Caco-2 (cell line): Measurements from ENCODE around the gene MYO6. TPM values are rescaled to one million over a fixed set of nuclear protein-coding genes. Genes with fewer than 3 reads are reported as not detected.
A peak's percentile ranks its signal among the peaks of the same experiment; 100 is the strongest.

ENCODE experiments used
- BruUV-seq: library from RNA; stranded (reverse); fragments of 400-500 nt; replicated peaks from 2 replicates; lab custom pipeline; 2021; lab: Mats Ljungman, UMichigan
- CTCF ChIA-PET: fragments of 300-600 bp; sonication (Branson Sonifier 250); formaldehyde crosslinking; loops from one replicate; lab custom pipeline; 2022; ENCODE audit warnings: antibody characterized with exemption; lab: Charles Lee
- POLR2A ChIA-PET: fragments of 300-600 bp; sonication (Branson Sonifier 250); formaldehyde crosslinking; loops from one replicate; lab custom pipeline; 2022; ENCODE audit warnings: antibody characterized with exemption; lab: Charles Lee
- DNase-seq, 2 experiments: peaks; one replicate each; pipeline versions ENCODE4 v3.0.0 to v3.0.0-alpha.2; 2020 to 2022
- H3K27me3 ChIP-seq: replicated peaks from 2 replicates; pipeline ENCODE4 v1.6.0; 2011; ENCODE audit warnings: low read length; ENCODE audit not compliant: control insufficient read depth, insufficient read depth
- H3K36me3 ChIP-seq: 2 replicates; pipeline ENCODE4 v1.5.1; 2011; ENCODE audit warnings: low read length; ENCODE audit not compliant: control insufficient read depth, insufficient read depth
- H3K4me1 ChIP-seq: fragments of 250-450 bp; sonication (Bioruptor Pico); 2 replicates; pipeline ENCODE4 v1.5.1; 2020; ENCODE audit warnings: mild to moderate bottlenecking
- H3K4me3 ChIP-seq: 2 replicates; pipeline ENCODE4 v1.5.1; 2011; ENCODE audit warnings: low read depth, mild to moderate bottlenecking, control low read depth, low read length
- H3K9me3 ChIP-seq: fragments of 250-450 bp; sonication (Bioruptor Pico); 2 replicates; pipeline ENCODE4 v1.5.1; 2020; ENCODE audit warnings: mild to moderate bottlenecking, moderate library complexity
- H3K27ac Mint-ChIP-seq: one replicate; pipeline ENCODE4 v1.8.0; 2022; ENCODE audit warnings: mixed read lengths; ENCODE audit not compliant: unreplicated experiment
- H3K27me3 Mint-ChIP-seq: one replicate; pipeline ENCODE4 v1.8.0; 2022; ENCODE audit warnings: mixed read lengths; ENCODE audit not compliant: insufficient read depth, unreplicated experiment
- H3K36me3 Mint-ChIP-seq: one replicate; pipeline ENCODE4 v1.8.0; 2022; ENCODE audit warnings: mild to moderate bottlenecking, mixed read lengths; ENCODE audit not compliant: insufficient read depth, unreplicated experiment
- H3K4me1 Mint-ChIP-seq: one replicate; pipeline ENCODE4 v1.8.0; 2022; ENCODE audit warnings: low read depth, mixed read lengths; ENCODE audit not compliant: unreplicated experiment
- H3K4me3 Mint-ChIP-seq: one replicate; pipeline ENCODE4 v1.8.0; 2022; ENCODE audit warnings: mild to moderate bottlenecking, moderate library complexity, mixed read lengths; ENCODE audit not compliant: unreplicated experiment
- H3K9me3 Mint-ChIP-seq: one replicate; pipeline ENCODE4 v1.8.0; 2022; ENCODE audit warnings: mixed read lengths; ENCODE audit not compliant: unreplicated experiment
- intact Hi-C: fragments of 100-400 bp; cut with micrococcal nuclease; formaldehyde crosslinking; loops from one replicate; pipeline ENCODE4 v1.10.0; 2022; ENCODE audit not compliant: unreplicated experiment
- total RNA-seq: library from RNA; stranded (reverse); gene quantifications from 2 replicates; pipeline ENCODE4 v1.2.3, GENCODE V29; 2022
- TF ChIP-seq, protein P1 (sequence below), 2 experiments: fragments of 200-600 bp in 1 of 2; IDR thresholded peaks; 1 replicate in 1 of 2; 2 replicates in 1 of 2; pipeline versions ENCODE4 v1.5.1 to v1.8.0; 2011 to 2022; ENCODE audit warnings: antibody characterized with exemption in 1 of 2, control low read depth in 1 of 2, inconsistent platforms in 1 of 2, low read depth in 1 of 2, low read length in 1 of 2, mild to moderate bottlenecking in 1 of 2, moderate library complexity in 1 of 2; ENCODE audit not compliant: insufficient read depth in 1 of 2, severe bottlenecking in 1 of 2, unreplicated experiment in 1 of 2

The MYO6 gene
- total RNA-seq, 1 experiment from 2014 or later, result 43.0 TPM

DNA sequence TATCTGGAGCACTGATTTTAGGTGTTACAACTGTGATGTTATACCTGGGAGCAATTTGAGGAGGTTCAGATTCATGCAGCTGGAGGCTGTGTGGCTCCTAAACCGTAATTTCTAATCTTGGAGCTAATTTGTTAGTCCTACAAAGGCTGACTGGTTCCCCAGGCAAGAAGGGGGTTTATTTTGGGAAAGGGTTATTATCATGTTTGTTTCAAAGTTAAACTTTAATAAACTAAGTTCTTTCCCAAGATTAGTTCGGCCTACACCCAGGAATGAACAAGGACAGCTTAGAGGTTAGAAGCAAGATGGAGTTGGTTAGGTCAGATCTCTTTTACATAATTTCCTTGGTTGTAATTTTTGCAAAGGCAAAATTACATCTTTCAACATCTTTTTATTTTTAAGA lies 135.8 kb downstream of the MYO6 start:
- CTCF ChIA-PET, result no interaction called here
- H3K27ac Mint-ChIP-seq, result no peak overlapping the region
- no TSS peak for BruUV-seq
- no peaks in the 10 kb centered on the region for H3K27me3 ChIP-seq
- H3K4me1 ChIP-seq, result peaks cover 5% of the 10 kb centered on the region; the same call in 1 of the 2 replicates
- H3K4me3 Mint-ChIP-seq, result no peak overlapping the region
- DNase-seq, result no peak
- no peaks in the 10 kb centered on the region for H3K27me3 Mint-ChIP-seq
- H3K9me3 ChIP-seq, result no peaks in the 10 kb centered on the region
- TF ChIP-seq, protein P1, sequence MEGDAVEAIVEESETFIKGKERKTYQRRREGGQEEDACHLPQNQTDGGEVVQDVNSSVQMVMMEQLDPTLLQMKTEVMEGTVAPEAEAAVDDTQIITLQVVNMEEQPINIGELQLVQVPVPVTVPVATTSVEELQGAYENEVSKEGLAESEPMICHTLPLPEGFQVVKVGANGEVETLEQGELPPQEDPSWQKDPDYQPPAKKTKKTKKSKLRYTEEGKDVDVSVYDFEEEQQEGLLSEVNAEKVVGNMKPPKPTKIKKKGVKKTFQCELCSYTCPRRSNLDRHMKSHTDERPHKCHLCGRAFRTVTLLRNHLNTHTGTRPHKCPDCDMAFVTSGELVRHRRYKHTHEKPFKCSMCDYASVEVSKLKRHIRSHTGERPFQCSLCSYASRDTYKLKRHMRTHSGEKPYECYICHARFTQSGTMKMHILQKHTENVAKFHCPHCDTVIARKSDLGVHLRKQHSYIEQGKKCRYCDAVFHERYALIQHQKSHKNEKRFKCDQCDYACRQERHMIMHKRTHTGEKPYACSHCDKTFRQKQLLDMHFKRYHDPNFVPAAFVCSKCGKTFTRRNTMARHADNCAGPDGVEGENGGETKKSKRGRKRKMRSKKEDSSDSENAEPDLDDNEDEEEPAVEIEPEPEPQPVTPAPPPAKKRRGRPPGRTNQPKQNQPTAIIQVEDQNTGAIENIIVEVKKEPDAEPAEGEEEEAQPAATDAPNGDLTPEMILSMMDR (IDR thresholded peaks at IDR 0.05; ENCODE audit: insufficient read depth in 1 of 2, low read depth in 1 of 2, low read length in 1 of 2, severe bottlenecking in 1 of 2, unreplicated experiment in 1 of 2), result no peak
- no peaks in the 10 kb centered on the region for H3K9me3 Mint-ChIP-seq
- peaks cover 13% of the 10 kb centered on the region for H3K36me3 Mint-ChIP-seq
- intact Hi-C loops, result no loop called here
- POLR2A ChIA-PET, result no interaction called here
- peaks cover 7% of the 10 kb centered on the region for H3K4me1 Mint-ChIP-seq
- no peak overlapping the region for H3K4me3 ChIP-seq
- no peaks in the 10 kb centered on the region for H3K36me3 ChIP-seq

DNA sequence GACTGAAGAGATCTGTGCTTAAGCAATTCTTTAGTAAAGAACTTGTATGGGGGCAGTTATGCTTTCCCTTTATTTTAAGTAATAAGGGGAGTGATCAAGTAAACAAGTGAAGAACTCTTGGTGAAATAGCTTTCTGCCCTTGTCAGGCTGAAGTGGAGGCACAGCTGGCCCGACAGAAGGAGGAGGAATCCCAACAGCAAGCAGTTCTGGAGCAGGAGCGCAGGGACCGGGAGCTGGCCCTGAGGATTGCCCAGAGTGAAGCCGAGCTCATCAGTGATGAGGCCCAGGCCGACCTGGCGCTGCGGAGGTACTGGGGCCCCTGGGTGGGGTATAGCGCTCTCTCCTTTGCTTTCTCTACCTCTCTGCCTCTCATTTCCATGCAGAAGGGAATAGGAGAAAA lies 143.3 kb downstream of the MYO6 start:
- CTCF ChIA-PET, result interaction anchor here (0.7 to 1.5 kb wide), 4 partner anchors 21 to 42 kb away, joined by 3 to 13 read pairs (median 4); no protein-coding TSS in a partner anchor
- no TSS peak for BruUV-seq
- no peak overlapping the region for H3K4me3 ChIP-seq
- H3K9me3 ChIP-seq, result no peaks in the 10 kb centered on the region
- peaks cover 7% of the 10 kb centered on the region for H3K36me3 Mint-ChIP-seq
- no peaks in the 10 kb centered on the region for H3K9me3 Mint-ChIP-seq
- no peaks in the 10 kb centered on the region for H3K36me3 ChIP-seq
- no peak overlapping the region for H3K4me3 Mint-ChIP-seq
- H3K27me3 ChIP-seq, result no peaks in the 10 kb centered on the region
- no peak for DNase-seq
- TF ChIP-seq, protein P1 (IDR thresholded peaks at IDR 0.05; ENCODE audit: insufficient read depth in 1 of 2, low read depth in 1 of 2, low read length in 1 of 2, severe bottlenecking in 1 of 2, unreplicated experiment in 1 of 2), result no peak
- intact Hi-C loops, result loop anchor here (2.0 kb wide), 1 partner anchor 458 kb away; no protein-coding TSS in a partner anchor
- H3K27ac Mint-ChIP-seq, result no peak overlapping the region
- no peaks in the 10 kb centered on the region for H3K27me3 Mint-ChIP-seq
- POLR2A ChIA-PET, result no interaction called here
- H3K4me1 Mint-ChIP-seq, result no peaks in the 10 kb centered on the region
- H3K4me1 ChIP-seq, result no peaks in the 10 kb centered on the region

DNA sequence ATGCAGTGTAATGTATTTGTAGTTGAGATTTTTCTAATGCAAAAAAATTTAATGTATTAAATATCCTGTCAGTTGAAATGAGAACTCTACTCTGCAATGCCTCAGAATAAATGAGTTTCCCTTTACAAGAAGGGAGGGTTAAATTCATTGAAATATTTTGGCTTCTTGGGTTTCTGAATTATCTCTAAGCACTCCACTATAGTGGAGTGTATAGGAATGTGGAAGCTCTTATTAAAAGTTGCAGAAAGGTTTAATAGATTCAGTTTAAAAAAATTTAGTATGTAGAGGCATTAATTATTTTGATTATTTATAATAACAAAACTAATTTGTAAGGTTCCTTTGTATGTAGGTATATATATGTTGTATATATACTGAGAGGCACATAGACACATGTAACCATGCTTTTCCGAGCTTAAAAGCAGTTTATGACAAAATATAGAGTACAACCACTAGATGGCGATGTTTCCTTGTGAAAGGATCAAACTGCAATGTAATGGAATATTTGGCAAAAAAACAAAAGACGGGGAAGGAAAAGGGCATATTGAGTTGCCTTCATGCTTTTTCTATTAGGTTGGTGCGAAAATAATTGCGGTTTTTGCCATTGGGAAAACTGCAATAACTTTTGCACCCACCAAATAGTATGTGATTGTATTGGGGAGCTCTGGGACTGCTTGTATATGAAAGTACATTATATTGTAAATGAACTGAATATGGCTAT lies 144.2 kb downstream of the MYO6 start:
- no TSS peak for BruUV-seq
- H3K27me3 Mint-ChIP-seq, result no peaks in the 10 kb centered on the region
- no peak overlapping the region for H3K27ac Mint-ChIP-seq
- Histone ChIP-seq H3K9me3 (no peaks in the 10 kb centered on the region), H3K36me3 (no peaks in the 10 kb centered on the region), H3K4me1 (no peaks in the 10 kb centered on the region), H3K27me3 (no peaks in the 10 kb centered on the region), H3K4me3 (no peak overlapping the region)
- TF ChIP-seq, protein P1 (IDR thresholded peaks at IDR 0.05; ENCODE audit: insufficient read depth in 1 of 2, low read depth in 1 of 2, low read length in 1 of 2, severe bottlenecking in 1 of 2, unreplicated experiment in 1 of 2), result peak; percentile 52 to 53
- H3K4me1 Mint-ChIP-seq, result no peaks in the 10 kb centered on the region
- ChIA-PET CTCF (interaction anchor here (0.7 to 1.8 kb wide), 8 partner anchors 11 to 458 kb away, joined by 3 to 13 read pairs (median 4); no protein-coding TSS in a partner anchor), POLR2A (no interaction called here)
- H3K9me3 Mint-ChIP-seq, result no peaks in the 10 kb centered on the region
- H3K36me3 Mint-ChIP-seq, result peaks cover 7% of the 10 kb centered on the region
- intact Hi-C loops, result loop anchor here (1.0 to 2.0 kb wide), 2 partner anchors 39 to 458 kb away; no protein-coding TSS in a partner anchor
- peak in 1 of 2 experiments; percentile 53 for DNase-seq
- H3K4me3 Mint-ChIP-seq, result no peak overlapping the region
